ENCODE data around the gene TRIM54. TPM values are rescaled to one million over a fixed set of nuclear protein-coding genes. Genes with fewer than 3 reads are reported as not detected.
"Not testable (repeated sequence)": the region's sequence is repeated elsewhere in the genome, so short reads cannot be mapped to it uniquely, and the experiment has no call there.

The TRIM54 gene
- total RNA-seq, 1 experiment from 2014 or later = 3.3 TPM

DNA sequence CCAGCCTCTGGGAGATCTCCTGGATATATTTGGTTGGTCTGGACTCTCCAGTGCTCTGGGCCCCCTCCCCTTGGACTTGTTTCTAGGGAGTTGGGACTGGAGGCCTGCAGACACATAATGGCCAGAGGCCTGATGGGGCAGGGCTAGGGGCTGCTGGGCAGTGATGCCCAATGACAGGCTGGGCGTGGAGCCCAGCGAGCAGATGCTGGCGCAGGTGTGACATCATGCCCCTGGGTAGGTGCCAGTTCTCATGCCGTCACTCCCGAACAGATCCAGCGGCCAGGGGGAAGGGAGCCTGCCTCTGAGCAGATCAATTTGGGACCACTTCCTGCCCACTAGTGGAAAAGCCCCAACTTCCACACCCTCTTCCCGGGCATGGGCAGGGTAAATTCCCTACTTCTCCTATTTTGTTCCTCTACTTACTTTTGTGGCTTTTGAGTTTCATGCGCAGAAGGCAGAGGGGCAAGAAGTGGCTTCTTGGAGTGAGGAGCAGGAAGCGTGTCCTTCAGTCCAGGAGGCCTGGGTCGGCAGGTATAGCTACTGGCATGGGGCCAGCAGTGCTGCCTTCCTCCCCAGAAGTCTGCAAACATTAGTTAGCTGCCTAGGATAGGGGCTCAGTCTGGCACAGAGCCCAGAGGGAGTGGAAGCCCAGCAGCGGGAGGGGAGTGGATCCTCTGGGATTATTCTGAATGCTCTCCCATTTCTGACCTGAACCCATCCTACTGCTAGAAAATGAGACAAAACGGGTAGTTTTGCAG is 34.6 kb downstream of the TRIM54 start:
- TF ChIP-seq, protein P1, sequence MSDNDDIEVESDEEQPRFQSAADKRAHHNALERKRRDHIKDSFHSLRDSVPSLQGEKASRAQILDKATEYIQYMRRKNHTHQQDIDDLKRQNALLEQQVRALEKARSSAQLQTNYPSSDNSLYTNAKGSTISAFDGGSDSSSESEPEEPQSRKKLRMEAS (CRISPR knock-in tag; IDR thresholded peaks at IDR 0.05) = no peak
- no peak for TF ChIP-seq TCF7 (CRISPR knock-in tag; IDR thresholded peaks at IDR 0.05; ENCODE audit: low read depth)
- no peak for TF ChIP-seq KAT7 (CRISPR knock-in tag; IDR thresholded peaks at IDR 0.05; ENCODE audit: borderline replicate concordance)
- no peak for TF ChIP-seq NR3C1 (CRISPR knock-in tag; conservative IDR thresholded peaks at IDR 0.05; ENCODE audit: low read depth)
- TF ChIP-seq, protein P2, sequence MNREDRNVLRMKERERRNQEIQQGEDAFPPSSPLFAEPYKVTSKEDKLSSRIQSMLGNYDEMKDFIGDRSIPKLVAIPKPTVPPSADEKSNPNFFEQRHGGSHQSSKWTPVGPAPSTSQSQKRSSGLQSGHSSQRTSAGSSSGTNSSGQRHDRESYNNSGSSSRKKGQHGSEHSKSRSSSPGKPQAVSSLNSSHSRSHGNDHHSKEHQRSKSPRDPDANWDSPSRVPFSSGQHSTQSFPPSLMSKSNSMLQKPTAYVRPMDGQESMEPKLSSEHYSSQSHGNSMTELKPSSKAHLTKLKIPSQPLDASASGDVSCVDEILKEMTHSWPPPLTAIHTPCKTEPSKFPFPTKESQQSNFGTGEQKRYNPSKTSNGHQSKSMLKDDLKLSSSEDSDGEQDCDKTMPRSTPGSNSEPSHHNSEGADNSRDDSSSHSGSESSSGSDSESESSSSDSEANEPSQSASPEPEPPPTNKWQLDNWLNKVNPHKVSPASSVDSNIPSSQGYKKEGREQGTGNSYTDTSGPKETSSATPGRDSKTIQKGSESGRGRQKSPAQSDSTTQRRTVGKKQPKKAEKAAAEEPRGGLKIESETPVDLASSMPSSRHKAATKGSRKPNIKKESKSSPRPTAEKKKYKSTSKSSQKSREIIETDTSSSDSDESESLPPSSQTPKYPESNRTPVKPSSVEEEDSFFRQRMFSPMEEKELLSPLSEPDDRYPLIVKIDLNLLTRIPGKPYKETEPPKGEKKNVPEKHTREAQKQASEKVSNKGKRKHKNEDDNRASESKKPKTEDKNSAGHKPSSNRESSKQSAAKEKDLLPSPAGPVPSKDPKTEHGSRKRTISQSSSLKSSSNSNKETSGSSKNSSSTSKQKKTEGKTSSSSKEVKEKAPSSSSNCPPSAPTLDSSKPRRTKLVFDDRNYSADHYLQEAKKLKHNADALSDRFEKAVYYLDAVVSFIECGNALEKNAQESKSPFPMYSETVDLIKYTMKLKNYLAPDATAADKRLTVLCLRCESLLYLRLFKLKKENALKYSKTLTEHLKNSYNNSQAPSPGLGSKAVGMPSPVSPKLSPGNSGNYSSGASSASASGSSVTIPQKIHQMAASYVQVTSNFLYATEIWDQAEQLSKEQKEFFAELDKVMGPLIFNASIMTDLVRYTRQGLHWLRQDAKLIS (CRISPR knock-in tag; IDR thresholded peaks at IDR 0.05; ENCODE audit: borderline replicate concordance) = no peak
- POLR2A ChIA-PET = no interaction called here
- Mint-ChIP-seq H3K9me3 (no peaks in the 10 kb centered on the region), H3K4me1 (peaks cover 12% of the 10 kb centered on the region), H3K4me3 (no peak overlapping the region), H3K27me3 (ENCODE audit: low read depth) (no peaks in the 10 kb centered on the region; the same call in 1 of the 2 replicates), H3K36me3 (no peaks in the 10 kb centered on the region), H3K27ac (no peak overlapping the region)
- CTCF ChIA-PET = interaction anchor here (2.3 kb wide), 1 partner anchor 14 kb away, joined by 5 read pairs; no protein-coding TSS in a partner anchor
- no peak for DNase-seq (ENCODE audit: low spot score)
- ATAC-seq = no peak

DNA sequence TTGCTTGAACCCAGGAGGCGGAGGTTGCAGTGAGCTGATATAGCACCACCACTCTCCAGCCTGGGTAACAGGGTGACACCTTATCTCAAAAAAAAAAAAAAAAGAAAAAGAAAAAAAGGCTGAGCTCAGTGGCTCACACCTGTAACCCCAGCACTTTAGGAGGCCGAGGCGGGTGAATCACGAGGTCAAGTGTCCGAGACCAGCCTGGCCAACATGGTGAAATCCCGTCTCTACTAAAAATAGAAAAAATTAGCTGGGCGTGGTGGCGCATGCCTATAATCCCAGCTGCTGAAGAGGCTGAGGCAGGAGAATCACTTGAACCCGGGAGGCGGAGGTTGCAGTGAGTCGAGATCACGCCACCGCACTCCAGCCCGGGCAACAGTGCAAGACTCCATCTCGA is 37.6 kb downstream of the TRIM54 start:
- H3K36me3 Mint-ChIP-seq; H3K27ac Mint-ChIP-seq; DNase-seq (ENCODE audit: low spot score); H3K27me3 Mint-ChIP-seq (ENCODE audit: low read depth); H3K4me3 Mint-ChIP-seq; H3K9me3 Mint-ChIP-seq; ATAC-seq; POLR2A ChIA-PET: not testable (repeated sequence)
- H3K4me1 Mint-ChIP-seq = peaks cover 17% of the 10 kb centered on the region
- CTCF ChIA-PET = interaction anchor here (0.6 to 2.2 kb wide), 5 partner anchors 17 to 233 kb away, joined by 3 to 5 read pairs (median 3); partner anchors contain the start of genes KHK and TRIM54

DNA sequence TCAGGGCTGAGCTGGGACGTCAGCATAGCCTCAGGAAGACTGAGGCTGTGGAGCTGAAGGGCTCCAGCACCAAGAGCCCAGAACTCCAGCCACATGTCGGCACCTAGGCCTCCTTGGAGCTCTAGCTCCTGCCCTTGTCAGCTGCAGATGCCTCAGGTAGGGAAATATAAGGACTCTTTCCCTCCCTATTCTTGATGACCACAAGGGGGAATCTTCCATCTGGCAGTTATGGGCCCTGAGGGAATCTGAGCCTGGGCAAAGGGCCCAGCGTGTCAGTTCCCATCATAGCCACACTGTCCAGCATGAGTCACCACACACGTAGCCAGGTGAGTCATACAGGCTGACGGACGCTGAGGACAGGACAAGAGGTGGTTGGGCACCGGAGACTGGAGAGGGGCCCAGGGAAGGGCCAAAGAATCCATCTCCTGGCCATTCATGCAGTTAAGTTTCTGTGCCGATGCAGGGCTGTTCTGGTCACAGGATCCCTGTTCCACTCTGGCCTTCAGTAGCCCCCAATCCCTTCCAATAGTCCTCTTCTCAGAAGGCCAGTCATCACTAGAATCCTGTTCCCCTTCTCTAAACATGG is 38.8 kb downstream of the TRIM54 start:
- Mint-ChIP-seq H3K4me3 (peak overlapping the region; percentile 99), H3K9me3 (no peaks in the 10 kb centered on the region), H3K36me3 (peaks cover 5% of the 10 kb centered on the region), H3K27ac (peak overlapping the region; percentile 90), H3K4me1 (peaks cover 14% of the 10 kb centered on the region), H3K27me3 (ENCODE audit: low read depth) (no peaks in the 10 kb centered on the region)
- TF ChIP-seq, protein P3, sequence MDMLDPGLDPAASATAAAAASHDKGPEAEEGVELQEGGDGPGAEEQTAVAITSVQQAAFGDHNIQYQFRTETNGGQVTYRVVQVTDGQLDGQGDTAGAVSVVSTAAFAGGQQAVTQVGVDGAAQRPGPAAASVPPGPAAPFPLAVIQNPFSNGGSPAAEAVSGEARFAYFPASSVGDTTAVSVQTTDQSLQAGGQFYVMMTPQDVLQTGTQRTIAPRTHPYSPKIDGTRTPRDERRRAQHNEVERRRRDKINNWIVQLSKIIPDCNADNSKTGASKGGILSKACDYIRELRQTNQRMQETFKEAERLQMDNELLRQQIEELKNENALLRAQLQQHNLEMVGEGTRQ (CRISPR knock-in tag; IDR thresholded peaks at IDR 0.05) = no peak
- TF ChIP-seq IRF2 (CRISPR knock-in tag; IDR thresholded peaks at IDR 0.05; ENCODE audit: borderline replicate concordance, low read depth) (no peak), ZNF121 (CRISPR knock-in tag; IDR thresholded peaks at IDR 0.05) (0 out of 2 replicates have a peak, but pooled peaks have one; percentile 27), CREM (CRISPR knock-in tag; IDR thresholded peaks at IDR 0.05) (no peak), ETV6 (CRISPR knock-in tag; IDR thresholded peaks at IDR 0.05) (no peak), GABPB1 (CRISPR knock-in tag; IDR thresholded peaks at IDR 0.05) (peak; percentile 77), NFATC4 (CRISPR knock-in tag; IDR thresholded peaks at IDR 0.05) (no peak)
- TF ChIP-seq, protein P4, sequence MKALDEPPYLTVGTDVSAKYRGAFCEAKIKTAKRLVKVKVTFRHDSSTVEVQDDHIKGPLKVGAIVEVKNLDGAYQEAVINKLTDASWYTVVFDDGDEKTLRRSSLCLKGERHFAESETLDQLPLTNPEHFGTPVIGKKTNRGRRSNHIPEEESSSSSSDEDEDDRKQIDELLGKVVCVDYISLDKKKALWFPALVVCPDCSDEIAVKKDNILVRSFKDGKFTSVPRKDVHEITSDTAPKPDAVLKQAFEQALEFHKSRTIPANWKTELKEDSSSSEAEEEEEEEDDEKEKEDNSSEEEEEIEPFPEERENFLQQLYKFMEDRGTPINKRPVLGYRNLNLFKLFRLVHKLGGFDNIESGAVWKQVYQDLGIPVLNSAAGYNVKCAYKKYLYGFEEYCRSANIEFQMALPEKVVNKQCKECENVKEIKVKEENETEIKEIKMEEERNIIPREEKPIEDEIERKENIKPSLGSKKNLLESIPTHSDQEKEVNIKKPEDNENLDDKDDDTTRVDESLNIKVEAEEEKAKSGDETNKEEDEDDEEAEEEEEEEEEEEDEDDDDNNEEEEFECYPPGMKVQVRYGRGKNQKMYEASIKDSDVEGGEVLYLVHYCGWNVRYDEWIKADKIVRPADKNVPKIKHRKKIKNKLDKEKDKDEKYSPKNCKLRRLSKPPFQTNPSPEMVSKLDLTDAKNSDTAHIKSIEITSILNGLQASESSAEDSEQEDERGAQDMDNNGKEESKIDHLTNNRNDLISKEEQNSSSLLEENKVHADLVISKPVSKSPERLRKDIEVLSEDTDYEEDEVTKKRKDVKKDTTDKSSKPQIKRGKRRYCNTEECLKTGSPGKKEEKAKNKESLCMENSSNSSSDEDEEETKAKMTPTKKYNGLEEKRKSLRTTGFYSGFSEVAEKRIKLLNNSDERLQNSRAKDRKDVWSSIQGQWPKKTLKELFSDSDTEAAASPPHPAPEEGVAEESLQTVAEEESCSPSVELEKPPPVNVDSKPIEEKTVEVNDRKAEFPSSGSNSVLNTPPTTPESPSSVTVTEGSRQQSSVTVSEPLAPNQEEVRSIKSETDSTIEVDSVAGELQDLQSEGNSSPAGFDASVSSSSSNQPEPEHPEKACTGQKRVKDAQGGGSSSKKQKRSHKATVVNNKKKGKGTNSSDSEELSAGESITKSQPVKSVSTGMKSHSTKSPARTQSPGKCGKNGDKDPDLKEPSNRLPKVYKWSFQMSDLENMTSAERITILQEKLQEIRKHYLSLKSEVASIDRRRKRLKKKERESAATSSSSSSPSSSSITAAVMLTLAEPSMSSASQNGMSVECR (CRISPR knock-in tag; IDR thresholded peaks at IDR 0.05; ENCODE audit: borderline replicate concordance) = no peak
- ATAC-seq (peak; percentile 49), DNase-seq (ENCODE audit: low spot score) (peak; percentile 37)
- POLR2A ChIA-PET = no interaction called here
- CTCF ChIA-PET = interaction anchor here (0.7 to 2.0 kb wide), 11 partner anchors 12 to 48 kb away, joined by 3 to 9 read pairs (median 3); partner anchors contain the start of gene UCN
